HG02938 (cell line): ENCODE data around the gene MX1.

Experiments
- ATAC-seq: cut with Tn5 transposase; IDR thresholded peaks from one replicate; pipeline ENCODE4 v1.9.1; 2021; ENCODE audit warnings: mild to moderate bottlenecking, moderate library complexity; ENCODE audit not compliant: unreplicated experiment

Gene MX1

DNA sequence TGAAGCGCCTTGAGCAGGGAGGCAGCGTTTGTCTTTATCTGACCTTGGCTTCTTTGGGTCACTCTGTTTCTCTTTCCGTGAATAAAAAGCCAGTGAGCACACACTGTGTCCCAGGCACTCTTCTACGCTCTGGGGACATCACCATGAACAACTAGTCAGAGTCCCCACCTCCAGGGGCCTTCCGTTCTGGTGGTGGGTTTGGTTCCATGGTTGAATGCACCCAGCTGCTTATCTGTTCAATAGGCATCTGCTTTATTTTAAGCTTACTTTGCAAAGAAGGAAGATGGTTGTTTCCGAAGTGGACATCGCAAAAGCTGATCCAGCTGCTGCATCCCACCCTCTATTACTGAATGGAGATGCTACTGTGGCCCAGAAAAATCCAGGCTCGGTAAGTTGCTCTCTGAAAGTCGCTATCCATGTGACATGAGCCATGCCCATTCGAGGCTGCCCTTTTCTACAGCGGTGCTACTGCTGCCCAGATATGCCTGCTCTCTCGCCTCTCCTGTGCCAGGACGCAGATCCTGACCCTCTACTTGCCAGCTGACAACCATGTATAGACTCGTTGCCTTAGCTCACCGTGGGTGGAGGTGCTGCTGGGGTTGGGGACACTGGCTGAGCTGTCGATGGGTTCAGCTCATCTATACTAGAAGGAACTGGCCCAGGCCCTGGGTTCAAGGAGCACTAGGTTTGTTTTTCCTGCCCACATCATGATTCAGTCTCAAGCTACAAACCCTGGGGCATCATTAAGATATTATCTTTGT is 5.9 kb downstream of the MX1 start:
- peak; percentile 83 for ATAC-seq

DNA sequence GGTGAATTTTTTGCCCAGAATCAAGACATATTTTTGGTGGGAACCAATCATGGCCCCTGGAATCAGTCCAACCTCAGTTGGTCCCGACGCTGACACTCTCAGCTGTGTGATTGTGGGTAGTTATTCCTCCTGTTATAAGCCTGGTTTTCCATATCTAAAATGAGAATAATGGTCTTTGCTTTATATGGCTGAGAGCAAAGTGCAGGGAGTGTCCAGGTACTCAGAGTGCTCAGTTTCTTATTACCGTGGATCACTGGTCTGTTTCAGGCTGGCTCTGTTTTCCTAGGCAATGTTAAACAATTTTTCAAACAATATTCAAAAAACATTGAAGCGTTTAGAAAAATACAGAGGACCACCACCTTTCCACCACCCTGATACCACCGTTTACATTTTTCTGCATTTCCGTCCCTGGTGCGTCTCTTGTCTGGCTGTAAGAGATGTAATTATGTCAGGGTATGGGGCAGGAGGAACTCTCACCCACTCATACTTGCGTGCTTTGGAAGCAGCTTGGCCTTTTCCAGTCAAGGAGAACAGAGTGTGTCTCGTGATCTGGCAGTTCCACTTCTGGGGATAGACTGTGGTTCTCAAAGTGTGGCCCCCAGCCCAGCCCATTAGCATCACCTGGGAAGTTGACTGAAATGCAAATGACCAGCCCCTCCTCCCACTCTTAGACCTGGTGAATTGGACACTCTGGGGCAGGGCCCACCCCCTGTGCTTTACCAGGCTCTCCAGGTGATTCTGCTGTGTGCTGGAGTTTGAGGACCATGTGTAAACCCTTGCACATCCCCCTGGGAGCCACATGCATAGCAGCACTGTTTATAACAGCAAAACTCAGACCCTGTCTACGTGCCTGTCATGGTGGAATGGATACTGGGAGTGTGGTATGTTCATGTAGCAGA is 6.8 kb downstream of the MX1 start:
- ATAC-seq, result no peak

DNA sequence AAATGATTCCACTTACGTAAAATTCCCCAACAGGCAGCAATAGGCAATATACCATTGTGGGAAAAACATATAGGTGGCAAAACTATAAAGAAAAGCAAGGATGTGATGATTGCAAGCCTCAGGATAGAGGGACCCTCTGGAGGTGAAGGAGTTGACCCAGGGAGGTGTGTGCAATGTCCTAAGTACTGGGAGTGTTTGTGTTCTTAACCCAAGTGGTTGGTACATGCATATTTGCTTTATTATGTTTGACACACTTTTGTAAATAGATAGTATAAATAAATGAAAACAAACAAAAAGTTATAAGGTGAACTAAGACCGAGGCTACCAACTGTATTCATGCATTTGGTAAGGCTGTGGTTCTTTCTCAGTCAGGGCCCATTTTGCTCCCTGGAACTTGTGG is 7.5 kb downstream of the MX1 start:
- ATAC-seq, result no peak

DNA sequence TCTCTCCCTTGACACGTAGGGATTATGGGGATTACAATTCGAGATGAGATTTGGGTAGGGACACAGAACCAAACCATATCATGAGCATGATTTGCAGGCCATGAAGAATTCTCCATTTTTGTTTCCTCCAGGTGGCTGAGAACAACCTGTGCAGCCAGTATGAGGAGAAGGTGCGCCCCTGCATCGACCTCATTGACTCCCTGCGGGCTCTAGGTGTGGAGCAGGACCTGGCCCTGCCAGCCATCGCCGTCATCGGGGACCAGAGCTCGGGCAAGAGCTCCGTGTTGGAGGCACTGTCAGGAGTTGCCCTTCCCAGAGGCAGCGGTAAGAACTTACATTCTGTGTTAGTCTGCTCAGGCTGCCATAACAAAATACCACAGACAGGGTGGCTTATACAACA is 9.7 kb downstream of the MX1 start:
- ATAC-seq, result no peak

DNA sequence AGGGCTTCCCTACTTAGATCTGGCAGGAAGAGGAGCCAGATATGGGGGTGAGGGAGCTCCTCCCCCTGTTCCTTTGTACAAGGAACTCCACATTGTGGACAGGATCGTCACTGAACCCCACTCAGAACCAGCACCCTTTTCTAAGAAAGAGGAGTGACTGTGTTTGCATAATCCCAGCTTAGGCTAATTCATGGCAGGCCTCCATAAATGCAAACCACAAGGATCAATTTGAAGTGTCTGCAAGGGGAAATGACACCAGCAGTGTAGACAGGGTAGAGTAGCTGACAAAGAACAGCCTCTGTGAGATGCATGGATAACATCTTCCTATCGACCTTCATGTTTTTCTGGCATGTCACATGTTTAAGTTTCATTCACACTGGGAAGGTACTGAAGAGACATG is 11.7 kb downstream of the MX1 start:
- no peak for ATAC-seq

DNA sequence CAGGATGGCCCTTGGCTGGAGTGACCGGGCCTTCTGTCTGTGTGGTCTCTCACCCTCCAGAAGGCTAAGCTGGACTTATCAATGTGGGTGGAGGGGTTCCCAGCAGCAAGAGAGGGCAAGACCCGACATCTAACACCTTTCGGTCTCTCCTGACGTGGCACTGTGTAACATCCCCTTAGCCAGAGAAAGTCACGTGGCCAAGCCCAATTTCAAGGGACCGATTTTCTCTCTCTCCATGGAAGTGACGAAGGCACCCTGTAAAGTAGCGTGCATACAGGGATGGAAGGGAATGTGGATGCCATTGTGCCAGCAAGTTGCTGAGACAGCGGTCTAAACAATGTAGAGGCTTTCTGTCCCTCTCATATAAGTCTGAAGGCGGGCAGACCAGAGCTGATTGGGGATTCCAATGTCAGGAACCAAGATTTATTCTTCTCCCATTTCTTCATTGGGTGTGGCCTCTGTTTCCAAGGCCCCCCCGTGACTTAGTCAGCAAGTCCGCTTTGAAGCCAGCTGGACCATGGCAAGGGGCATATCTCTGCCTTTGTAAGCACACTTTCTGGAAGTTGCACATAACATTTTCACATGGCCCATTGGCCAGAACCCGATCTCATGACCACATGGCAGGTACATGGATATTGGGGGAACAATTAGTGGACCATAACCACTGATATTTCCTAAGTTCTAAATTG is 12.5 kb downstream of the MX1 start:
- ATAC-seq, result no peak

DNA sequence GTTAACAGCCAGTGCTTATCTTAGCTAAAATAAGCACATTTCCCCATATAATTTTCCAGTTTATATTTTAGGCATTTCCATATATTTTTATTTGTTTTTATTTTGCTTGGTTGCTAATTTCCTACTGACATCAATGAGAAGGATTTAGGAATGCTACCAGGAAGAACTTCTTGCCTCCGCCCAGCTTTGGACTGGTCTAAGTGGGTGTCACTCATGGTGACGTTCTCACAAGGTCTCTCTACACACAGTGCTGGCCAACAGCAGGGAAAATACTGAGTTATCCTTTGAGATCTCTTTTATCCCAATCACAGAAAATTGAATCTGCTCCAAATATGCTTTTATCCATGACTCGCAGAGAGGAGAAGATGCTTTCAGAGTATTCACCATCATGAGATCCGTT is 13.2 kb downstream of the MX1 start:
- ATAC-seq, result no peak

DNA sequence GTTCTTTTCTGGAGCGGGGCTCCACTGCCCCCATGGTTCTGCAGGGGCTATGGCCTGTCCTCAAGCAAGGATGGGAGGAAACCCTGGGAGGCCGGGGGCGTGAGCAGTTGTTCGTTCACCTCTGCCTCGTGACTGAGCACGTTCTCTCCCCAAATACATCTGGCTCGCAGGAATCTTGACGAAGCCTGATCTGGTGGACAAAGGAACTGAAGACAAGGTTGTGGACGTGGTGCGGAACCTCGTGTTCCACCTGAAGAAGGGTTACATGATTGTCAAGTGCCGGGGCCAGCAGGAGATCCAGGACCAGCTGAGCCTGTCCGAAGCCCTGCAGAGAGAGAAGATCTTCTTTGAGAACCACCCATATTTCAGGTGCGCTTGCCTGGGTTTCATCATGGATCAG is 15.5 kb downstream of the MX1 start:
- no peak for ATAC-seq

DNA sequence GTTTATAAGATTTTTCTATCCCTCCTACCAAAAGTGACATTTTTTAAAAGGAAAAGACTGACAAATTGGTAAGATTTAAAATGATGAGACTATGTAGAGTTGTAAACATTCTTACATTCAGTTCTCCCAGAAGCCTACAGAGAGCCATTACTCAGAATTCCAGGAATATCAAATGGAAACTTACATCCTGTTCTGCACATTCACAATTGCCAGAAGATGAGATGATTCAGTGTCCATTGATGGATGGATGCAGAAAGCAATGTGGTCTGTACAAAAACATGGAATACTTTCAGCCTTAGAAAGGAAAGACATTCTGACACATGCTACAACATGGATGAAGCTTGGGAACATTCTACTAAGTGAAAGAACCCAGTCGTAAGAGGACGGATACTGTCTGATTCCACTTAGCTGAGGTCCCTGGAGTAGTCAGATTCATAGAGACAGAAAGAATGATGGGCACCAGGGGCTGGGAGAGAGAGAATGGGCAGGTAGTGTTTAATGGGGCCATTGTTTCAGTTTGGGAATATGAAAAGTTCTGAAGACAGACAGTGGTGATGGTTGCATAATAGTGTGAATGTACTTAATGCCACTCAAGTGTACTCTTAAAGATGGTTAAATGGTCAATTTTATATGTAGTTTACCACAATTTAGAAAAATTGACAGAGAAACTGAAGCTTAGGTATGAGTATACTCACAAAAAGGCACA is 16.6 kb downstream of the MX1 start:
- no peak for ATAC-seq

DNA sequence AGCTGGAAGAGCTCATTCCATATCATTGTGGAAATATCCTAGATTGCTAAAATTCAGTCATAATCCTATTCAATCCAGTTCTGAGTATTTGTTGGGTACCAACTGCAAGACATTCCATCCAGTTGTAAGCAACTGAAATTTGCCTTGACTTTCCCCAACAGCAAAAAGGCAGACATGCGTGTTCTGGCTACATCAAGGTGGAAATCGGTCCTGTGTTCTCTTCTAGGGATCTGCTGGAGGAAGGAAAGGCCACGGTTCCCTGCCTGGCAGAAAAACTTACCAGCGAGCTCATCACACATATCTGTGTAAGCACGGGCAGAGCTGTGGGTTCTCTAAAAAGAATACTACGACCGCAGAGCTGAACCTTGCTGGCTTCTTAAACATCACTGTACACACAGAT is 17.5 kb downstream of the MX1 start:
- no peak for ATAC-seq

DNA sequence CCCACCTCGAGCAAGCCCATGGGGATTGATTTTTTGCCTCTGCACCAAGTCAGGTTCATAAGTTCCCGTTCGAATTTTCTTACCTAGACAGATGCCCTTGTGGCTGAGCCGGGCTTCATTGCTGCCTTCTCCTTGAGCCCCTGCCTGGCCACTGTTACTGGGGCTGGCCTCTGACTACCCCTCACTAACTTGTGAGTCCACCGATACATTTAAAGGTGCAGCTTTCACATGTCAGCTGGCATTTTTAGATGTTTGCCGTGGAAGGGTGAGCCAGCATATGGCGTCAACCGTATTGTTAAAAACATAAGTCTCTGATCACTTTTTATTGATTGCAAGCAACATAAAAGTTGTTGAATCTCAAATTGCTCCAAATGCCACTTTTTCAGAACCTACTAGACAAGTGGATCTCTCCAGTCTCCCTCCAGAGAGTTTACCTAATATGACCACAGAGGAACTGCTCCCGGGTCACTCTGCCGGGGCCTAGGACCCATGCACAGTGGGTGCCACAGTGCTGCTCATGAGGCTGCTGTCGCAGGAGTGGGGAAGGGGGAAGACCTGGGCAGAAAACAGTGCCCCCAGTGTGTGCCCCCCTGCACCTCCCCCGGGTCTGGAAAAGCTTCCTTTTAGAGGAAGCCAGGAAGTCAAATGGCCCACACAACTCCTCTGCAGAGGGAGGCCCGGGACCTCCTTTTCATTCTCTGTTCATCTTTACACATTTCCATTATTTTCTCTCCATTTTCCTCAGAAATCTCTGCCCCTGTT is 18.8 kb downstream of the MX1 start:
- ATAC-seq, result no peak

DNA sequence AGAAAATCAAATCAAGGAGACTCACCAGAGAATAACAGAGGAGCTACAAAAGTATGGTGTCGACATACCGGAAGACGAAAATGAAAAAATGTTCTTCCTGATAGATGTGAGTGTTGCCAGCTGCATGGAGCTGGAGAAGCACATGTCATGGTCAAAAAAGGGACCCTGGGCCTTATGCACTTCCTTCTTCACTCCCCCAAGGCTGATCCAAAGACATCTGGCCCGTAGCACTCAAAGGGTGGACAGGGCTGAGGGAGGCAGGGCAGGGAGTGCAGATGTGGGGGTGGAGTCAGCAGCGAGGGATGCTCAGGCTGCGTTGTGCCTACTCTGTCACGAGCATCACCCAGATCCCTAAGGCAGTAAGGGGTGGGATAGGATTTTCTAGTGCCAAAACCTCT is 19.4 kb downstream of the MX1 start:
- no peak for ATAC-seq

DNA sequence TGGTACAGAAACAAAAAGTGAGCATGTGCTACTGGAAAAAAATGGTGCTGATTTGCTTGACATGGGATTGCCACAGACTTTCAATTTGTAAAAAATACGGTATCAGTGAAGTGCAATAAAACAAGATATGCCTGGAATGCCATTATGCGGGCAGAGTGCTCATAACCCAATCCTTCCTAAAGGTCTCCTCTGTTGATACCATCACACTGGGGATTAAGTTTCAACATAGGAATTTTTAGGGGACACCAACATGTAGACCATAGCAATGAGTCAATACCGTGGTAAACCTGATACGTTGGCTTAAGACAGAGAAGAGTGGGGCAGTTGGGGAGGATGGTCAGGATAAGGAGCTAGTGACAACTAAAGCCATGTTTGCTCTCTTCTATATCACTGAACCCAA is 20.5 kb downstream of the MX1 start:
- no peak for ATAC-seq

DNA sequence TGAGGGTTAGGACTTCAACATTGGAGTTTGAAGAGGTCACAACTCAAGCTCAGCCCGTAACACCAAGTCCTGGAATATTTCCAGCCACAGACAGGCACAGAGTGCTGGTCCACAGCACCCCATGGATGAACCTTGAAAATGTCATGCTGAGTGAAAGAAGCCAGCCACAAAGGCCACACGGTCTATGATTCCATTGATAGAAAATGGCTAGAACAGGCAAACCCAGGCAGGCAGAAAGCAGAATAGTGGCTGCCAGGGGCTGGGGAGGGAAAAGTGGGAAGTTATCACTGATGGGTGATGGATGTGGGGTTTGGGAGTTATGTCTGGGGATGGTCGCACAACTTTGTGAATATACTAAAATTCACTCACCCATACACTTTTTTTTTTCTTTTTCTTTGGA is 21.3 kb downstream of the MX1 start:
- ATAC-seq, result no peak

DNA sequence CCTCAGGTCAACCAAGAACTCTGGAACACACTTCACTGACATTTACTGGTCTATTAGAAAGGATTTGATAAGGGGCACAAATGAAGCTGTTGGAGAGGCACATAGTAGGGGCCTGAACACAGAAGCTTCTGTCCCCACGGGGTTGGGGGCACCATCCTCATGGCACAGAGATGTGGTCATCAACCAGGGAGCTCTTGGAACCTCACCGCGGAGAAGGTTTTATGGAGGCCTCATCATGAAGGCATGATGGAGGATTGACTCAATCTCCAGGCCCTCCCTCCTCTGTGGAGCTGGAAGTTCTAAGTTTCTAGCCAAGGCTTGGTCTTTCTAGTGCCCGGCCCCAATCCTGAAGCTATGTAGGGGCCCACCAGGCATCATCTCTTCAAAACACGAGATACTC is 23.6 kb downstream of the MX1 start:
- ATAC-seq, result no peak

DNA sequence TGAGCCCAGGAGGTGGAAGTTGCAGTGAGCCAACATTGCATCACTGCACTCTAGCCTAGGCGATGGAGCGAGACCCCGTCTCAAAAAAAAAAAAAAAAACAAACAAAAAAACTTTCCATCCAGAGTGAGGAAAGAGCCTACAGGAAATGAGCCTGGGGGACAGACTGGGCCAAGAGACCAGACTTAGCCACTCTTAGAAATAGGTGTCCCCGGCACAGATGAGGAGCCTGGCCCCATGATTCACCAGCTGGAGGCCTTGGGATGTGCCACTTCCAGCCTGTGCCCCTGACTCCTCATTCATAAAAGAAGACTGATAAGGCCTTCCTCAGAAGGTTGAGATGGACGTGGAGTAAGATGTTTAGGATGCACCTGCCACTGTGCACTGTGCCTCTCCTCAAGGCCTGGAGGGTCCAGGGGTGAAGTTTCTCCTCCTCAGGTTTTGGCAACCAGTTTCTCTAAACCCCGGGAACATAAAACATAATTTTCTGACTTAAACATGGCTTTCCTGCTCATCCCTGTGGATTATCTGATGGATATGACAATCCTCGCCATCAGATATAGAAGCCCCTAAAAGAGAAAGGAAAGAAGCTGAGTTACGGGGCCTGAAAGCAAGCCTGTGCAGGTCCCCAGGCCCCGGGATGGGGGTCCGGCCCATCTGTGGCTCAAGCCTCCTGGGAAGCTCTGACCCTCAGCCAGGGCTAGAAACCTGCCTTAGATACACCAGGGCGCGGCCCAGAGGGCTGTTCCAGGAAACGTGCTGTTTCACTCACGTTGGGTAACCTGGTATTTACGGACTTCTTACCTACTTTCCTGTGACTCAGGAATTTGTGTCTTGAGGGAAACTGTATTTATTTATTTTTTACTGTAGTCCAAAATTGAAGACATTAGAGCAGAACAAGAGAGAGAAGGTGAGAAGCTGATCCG is 26.0 kb downstream of the MX1 start:
- ATAC-seq, result no peak

DNA sequence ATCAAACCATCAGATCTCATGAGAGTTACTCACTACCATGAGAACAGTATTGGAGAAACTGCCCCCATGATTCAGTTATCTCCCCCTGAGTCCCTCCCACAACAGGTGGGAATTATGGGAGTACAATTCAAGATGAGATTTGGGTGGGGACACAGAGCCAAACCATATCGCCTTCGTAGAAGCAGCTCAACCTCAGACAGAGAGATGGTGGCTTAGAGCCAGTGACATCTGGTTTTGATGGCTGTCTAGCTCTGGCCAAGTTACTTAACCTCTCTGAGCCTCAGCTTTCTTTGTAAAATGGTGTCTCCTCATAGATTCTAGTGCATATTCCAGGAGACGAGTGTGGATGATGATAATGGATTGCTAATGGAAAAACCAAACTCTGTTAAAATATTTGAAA is 27.2 kb downstream of the MX1 start:
- no peak for ATAC-seq

DNA sequence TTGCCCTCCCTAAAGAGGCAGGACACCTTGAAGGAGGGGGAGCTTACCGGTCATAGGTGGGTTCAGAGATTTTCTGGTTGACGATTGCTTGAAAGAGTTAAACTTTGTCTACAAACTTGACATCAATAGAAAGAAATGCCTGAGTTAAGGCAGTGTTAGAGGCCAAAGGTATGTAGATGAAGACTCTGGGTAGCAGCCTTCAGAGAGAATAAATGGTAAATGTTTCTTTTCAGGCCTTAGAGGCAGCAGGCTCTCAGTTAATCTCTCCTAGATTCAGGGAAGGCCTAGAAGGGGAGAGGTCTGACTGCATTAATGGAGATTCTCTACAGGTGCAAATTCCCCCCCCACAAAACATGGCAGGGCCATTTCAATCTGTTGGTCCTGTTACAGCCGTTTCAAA is 27.7 kb downstream of the MX1 start:
- no peak for ATAC-seq

DNA sequence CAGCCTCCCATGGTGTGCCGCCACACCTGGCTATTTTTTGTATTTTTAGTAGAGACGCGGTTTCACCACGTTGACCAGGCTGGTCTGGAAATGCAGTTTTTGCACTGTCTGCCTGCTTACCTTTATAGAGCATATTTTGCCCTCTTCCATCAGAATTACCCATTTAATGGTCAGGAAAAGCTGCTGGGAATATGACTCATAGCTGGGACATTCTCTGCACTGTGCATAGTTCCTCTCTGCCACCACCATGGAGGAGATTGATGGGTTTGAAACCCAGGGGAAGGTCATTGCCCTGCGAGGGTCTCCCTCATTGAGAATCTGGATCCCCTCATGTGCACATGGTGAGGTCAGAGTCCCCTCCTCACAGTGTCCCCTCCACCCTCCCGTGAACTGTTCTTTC is 32.1 kb downstream of the MX1 start:
- no peak for ATAC-seq
